EH (cell line): Measurements from ENCODE around the gene HTR1B.

ENCODE experiments used
- DNase-seq: peaks from one replicate; pipeline ENCODE4 v3.0.0-alpha.2; 2015; ENCODE audit warnings: low read depth

Gene HTR1B

DNA sequence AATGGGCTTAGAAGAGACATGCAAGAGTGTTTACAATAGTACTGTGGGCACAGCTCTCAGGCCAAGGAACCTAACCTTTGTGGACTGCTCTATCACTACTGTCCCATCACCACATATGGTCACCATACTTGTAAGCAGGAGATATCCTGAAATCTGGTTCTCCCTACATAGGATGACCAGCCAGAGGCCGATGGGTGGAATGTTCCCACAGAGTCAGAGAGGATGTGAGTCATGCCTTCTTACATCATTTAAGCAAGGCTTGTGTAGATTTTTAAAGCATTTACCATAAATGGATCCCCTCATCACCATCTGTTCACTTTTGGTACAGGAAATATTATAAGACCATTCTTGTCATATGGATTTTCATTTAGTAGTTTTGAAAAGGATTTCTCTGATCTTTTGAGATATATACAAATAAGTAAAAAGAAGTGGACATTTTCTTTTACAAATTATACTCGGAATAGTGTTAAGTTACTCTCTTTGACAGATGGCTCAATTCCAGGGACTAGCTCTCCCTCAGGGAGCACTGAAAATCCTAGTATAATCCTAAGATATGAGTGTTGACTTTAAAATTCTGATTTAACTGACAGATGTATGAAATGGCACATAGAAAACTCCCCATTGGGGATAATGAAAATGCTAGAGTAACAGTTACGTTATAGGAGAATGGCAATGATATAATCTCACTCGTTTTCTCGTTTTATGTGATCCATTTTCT lies 6.6 kb downstream of the HTR1B start:
- peak; percentile 99 for DNase-seq

DNA sequence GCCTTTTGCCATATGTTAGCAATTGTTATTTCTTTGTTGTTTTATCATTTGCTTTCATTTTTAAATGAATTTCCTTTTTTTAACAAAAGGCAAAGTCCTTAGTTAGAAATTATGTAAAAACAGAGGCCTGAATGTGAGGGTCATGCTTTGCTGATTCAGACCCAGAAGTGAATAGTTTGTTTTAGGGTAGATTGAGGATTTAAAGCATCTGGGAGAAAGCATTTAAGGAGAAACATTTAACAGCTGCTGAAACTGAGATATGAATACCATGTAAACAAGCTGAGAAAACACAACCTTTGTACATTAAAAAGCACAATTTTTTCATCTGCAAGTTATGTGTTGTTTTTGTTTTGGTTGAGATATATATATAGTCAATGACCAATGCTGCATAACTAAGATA lies 8.0 kb downstream of the HTR1B start:
- peak; percentile 27 for DNase-seq

DNA sequence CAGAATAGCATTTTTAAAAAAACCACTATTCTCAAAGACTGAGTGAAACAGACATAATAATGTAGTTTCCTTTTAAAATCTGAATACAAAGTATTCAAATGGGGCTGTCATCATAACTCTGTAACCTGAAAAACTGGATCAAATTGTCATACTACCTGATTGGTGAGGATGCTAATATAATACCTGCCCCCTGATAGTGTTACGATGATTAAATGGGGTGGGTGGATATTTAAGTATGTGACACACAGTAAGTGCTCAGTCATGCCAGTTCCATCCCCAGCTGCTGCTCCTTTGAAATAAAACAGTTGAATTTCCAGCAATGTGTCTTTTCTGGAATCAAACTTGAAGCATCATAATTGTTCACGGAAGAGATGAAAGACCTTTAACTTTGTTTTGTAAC lies 8.9 kb downstream of the HTR1B start:
- no peak for DNase-seq

DNA sequence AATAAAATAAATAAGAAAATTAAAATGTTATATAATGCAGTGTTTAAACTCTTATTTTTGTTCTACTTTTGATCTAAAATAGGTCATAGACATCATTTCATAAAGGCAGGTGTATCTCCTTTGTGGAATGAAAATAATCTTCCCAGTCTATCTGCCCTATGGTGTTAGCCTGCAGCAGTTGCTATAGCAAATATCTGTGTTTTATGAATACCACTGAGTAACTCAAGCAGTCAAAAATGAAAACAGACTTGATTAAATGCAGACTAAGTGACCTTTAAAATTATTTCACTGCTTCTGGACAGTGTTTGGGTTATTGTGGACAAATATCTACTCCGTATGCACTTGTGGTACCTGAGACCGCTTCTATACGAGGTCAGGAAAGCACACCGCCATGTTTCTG lies 11.8 kb downstream of the HTR1B start:
- no peak for DNase-seq

DNA sequence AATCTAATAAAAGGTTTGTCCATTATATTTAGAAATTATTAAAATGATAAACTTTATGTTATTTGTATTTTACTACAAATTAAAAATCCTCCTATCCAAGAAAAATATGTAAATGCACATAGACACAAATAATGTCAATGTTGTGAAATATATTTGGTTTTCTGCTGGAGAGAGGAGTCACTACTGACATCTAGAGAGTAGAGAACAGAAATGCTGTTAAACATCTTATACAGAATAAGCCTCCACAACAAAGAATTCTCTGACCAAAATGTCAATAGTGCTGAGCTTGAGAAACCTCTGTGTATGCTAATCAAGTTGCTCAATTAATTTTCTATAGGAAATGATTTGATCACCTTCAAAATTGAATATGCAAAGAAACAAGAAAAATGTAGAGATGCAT lies 12.4 kb downstream of the HTR1B start:
- DNase-seq = peak; percentile 43

DNA sequence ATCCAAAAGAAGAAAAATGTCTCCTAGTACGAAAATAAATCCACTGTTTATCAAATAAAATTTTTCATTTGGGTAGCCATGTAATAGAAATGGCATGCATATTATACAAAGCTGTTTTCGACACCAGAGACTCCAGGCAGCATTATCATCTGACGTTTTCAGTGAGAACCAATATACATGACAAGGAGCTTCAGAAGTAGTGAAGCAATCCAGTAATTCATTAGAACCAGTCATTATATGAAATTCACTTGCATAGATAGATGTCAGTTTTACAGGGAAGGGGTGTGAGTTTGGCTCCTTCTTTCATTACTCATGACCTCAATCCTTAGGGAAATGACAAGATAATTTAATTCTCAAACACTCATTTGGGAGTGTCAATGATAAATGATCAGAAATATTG lies 14.7 kb downstream of the HTR1B start:
- peak; percentile 17 for DNase-seq

DNA sequence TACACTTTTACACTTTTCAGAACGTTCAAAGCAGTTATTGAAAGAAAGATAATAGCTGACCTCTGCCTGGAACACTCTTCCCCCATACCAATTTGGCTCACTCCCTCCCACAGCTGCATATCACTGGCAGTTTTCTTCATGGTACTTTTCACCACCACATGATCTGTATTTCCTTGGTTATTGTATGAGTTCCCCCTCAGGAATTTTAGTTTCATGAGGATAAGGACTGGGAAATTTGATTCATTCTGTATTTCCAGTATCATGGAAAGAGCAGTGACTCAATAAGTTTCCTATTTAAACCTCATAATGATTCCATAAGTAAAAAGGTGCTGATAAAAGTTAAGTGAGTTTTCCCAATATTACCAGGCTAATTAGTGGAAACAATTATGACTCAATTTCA lies 16.0 kb downstream of the HTR1B start:
- peak; percentile 77 for DNase-seq

DNA sequence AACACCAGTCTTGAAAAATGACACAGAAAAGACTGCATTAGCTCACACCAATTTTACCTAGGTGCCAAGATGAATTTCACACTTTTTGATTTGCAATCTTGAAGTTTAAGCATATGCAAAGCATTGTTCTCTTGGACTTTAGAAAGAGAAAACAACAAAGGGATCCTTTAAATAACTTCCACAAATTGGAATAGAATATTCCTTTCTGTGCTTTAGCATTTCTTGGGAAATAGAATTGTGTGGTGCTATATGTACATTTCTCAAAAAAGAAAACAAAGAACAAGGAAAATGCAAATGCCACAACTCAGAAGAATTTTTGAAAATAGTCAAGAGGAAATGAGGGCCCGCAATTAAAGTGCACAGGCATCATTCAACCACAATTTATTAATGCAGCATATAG lies 17.0 kb downstream of the HTR1B start:
- no peak for DNase-seq

DNA sequence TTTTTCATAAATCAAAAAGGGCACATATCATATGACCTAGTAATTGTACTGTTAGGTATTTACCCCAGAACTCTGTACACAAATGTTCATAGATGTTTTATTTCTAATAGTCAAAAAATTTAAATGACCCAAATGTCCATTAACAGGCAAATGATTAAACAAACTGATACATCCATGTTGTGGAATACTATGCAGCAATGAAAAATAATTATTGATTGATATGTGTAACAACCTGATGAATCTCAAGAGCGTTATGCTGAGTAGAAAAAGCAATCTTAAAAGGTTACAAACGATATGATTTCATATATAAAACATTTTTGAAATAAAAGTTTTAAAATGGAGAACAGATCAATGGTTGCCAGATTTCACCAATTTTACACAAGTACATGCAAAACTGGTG lies 18.1 kb downstream of the HTR1B start:
- no peak for DNase-seq

DNA sequence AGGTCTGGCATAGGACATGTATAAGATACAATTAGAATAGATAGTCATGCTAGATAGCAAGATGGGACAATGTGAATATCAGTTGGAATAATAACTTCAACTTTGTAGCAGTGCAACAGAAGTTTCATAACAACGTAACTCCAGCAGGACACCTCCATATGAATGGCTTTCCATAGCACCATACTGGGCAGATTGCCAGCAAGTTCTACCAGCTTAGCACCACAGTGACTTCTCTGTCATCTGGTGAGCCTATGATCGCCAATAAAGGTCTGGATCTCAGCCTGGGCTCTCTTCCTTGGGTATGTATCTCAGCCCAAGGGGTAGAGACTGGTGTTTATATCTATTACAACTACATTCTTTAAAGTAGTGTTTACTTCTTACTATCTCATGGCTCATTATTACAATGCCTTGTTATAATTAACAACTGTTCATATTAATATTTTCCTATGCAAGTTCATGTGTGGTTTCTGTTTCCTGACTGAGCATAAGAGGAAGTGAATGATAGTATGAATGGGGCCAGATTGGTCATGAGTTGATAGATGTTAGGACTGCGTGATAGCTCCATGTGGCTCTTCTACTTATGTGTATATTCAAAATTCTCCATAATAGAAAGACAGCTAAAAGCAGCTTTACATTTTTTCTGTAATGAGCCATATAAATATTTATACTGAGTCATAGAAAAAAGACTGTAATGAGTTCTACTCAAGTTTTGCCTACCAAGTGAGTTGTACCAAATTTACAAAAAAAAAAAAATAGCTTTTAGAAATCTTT lies 22.9 kb downstream of the HTR1B start:
- DNase-seq = no peak

DNA sequence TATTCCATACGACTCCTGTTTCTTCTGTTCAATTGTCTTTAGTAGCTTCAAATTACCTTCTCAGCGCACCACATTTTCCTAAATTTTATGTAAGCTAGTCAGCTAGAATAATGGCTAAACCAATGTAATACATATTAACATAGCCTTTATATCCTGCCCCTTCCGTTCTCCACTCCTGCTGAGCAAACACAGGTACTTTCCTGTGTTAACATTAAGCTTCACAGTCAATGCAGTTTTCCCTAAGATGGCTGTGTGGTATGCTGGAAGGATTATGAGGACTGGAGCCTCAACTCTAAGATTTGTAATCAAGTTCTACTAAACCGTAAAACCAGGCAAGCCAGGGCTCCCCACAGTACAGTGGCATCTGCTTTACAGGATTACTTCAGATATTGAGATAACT lies 29.4 kb downstream of the HTR1B start:
- DNase-seq = no peak

DNA sequence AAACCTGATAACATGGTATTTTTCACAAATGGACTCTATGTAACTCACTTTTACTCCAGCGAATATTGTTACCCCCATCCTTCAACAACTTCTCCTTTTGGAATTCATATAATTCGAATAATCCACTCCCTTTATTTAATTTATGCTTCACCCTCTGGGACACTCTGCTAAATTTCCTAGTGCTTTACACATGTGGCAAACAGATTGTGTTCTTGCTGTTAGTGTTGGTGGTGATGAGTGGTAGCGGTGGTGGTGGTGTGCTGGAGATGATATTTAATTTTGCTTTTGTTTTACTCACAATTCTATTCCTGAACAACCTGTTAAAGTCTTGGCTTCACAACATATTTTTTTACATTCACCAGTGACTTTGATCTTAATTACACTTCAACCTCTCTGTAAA lies 32.8 kb downstream of the HTR1B start:
- DNase-seq = no peak

DNA sequence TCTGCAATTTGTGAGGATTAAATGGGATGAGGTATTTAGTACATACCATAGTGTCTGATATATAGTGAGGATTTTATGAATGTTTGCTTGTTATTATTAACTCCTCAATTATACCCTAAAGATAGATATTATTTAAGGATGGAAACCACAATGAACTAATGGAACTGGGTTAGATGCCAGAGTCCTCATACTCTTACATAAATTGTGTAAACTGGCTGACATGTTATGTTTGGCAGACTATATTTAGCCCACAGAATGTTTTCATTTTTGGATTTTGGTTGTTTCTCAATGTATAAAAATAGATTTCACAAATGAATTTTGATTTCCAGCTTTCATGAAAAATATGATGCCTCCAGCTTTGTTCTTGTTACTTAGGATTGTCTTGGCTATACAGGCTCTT lies 37.6 kb downstream of the HTR1B start:
- DNase-seq = peak; percentile 67

DNA sequence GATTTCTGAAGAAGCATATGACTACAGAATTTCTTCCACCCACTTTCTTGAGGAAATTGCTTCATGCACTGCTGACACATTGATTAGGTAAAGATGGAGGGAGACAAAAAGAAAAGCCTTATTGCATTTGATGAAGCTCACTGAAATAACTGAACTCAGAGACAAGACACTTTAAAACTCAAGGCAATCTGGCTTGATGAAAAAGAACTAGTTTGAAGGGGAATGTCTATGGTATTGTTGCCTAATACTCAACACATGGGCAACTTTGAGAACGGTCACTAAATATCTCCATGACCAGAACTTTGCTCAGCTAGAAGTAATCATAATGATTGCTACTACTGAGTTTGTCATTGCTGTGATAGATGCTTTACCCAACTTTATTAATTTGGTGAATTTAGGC lies 38.1 kb downstream of the HTR1B start:
- no peak for DNase-seq

DNA sequence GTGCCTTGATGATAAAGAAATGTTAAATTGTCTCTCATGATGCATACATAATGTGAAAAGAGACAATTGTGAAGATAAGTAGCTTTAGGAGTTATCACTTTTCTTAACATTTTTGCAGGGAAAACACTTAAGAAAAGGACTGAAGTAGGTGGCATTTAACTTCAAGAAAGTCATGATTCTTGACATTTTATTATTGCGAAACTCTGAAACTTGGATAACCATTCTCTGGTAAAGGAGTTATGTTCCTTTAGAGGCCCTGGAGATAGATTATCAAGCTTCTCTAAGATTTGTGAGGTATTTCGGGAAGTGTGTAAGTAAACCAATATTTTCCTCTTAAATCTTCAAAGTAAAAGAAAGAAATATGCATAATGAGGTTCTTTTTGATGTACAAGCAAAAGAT lies 38.5 kb downstream of the HTR1B start:
- DNase-seq = no peak

DNA sequence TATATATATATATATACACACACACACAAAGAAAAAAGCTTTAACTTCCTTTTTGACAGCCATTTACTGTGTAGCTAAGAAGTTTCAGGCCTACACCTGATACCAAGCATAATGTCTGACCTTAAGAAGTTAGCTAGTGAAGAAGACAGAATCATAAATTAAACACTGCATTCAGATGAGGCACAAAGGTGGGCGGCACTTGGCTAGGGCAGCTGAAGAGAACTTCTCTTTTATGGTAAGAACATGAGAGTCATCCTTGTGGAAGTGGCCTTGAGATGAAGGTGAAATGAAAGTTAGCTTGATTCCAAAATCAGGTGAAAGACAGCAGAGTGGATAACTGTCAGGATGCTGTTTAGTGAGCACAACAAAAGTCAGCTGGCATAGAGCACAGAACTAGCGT lies 46.5 kb downstream of the HTR1B start:
- DNase-seq = no peak

DNA sequence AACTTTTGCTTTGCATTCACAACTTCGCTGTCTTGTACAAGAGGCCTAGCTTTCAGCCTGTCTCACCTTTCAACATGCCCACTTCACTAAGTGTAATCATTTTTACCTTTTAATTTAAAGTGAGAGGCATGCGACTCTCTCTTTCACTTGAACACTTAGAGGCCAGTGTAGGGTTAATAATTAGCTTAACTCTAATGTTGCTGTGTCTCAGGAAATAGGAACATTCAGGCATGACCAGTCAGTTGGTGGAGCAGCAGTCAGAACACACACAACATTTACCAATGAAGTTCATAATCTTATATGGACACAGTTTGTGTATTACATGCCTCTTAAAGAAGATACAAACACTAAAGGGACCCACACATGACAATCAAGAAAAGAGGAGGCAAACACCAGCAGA lies 47.6 kb downstream of the HTR1B start:
- DNase-seq = no peak
